Caki2 (cell line): ENCODE measurements around the gene NGRN. TPM values are rescaled to one million over a fixed set of nuclear protein-coding genes. Genes with fewer than 3 reads are reported as not detected.
"Not testable (repeated sequence)": the region's sequence is repeated elsewhere in the genome, so short reads cannot be mapped to it uniquely, and the experiment has no call there.

Experiments
- DNase-seq: peaks from one replicate; pipeline ENCODE4 v3.0.0-alpha.2; 2015; ENCODE audit warnings: low read depth
- in situ Hi-C: cut with HindIII; loops from 2 replicates; pipeline ENCODE4 v1.10.0; 2016; ENCODE audit warnings: low sequenced_read_pairs, low pct_unique_long_range_greater_than_20kb, mixed read lengths
- total RNA-seq: library from RNA; depleted of rRNA; stranded (reverse); fragments of >200 nt; shearing (Covaris generic); gene quantifications from 2 replicates; pipeline ENCODE4 v1.2.3, GENCODE V29; 2014; ENCODE audit warnings: low replicate concordance

The NGRN gene
- total RNA-seq, 1 experiment from 2014 or later = 149 TPM

GRCh38 chr15:90268415-90268814 lies 2.9 kb downstream of the NGRN start:
- DNase-seq = no peak
- in situ Hi-C loops = no loop called here

GRCh38 chr15:90270502-90271150 lies 5.2 kb downstream of the NGRN start:
- no peak for DNase-seq
- in situ Hi-C loops = no loop called here

- in situ Hi-C loops = no loop called here
- no peak for DNase-seq
These were observed 6.1 kb downstream of the NGRN start for GRCh38 chr15:90271459-90272166.

GRCh38 chr15:90278467-90278866 lies 13.0 kb downstream of the NGRN start:
- DNase-seq, in situ Hi-C loops: not testable (repeated sequence)

- DNase-seq = not testable (repeated sequence)
These were observed 15.3 kb downstream of the NGRN start for GRCh38 chr15:90280743-90281142.

GRCh38 chr15:90281637-90282036 lies 16.2 kb downstream of the NGRN start:
- DNase-seq, in situ Hi-C loops: not testable (repeated sequence)

More at GRCh38 chr15:90280743-90281142, 15.3 kb downstream of the NGRN start:
- in situ Hi-C loops = not testable (repeated sequence)

GRCh38 chr15:90286678-90287077 lies 21.2 kb downstream of the NGRN start:
- in situ Hi-C loops = no loop called here
- DNase-seq = peak; percentile 37

GRCh38 chr15:90287101-90287500 lies 21.6 kb downstream of the NGRN start:
- DNase-seq = no peak
- in situ Hi-C loops = no loop called here

GRCh38 chr15:90287946-90288345 lies 22.5 kb downstream of the NGRN start:
- in situ Hi-C loops = no loop called here
- no peak for DNase-seq

- in situ Hi-C loops = no loop called here
- peak; percentile 93 for DNase-seq
These were observed 26.3 kb downstream of the NGRN start for GRCh38 chr15:90291679-90292356.

- in situ Hi-C loops = not testable (repeated sequence)
- peak; percentile 71 for DNase-seq
These were observed 27.8 kb downstream of the NGRN start for GRCh38 chr15:90293040-90293810.

- no peak for DNase-seq
- in situ Hi-C loops = no loop called here
These were observed 28.7 kb downstream of the NGRN start for GRCh38 chr15:90294159-90294558.

GRCh38 chr15:90294601-90295269 lies 29.3 kb downstream of the NGRN start:
- in situ Hi-C loops = no loop called here
- no peak for DNase-seq

- no peak for DNase-seq
- in situ Hi-C loops = no loop called here
These were observed 29.8 kb downstream of the NGRN start for GRCh38 chr15:90295270-90295648.

- in situ Hi-C loops, DNase-seq: not testable (repeated sequence)
These were observed 30.9 kb downstream of the NGRN start for GRCh38 chr15:90296316-90296884.

- no peak for DNase-seq
- in situ Hi-C loops = no loop called here
These were observed 31.5 kb downstream of the NGRN start for GRCh38 chr15:90297021-90297420.

- in situ Hi-C loops = no loop called here
These were observed 35.1 kb downstream of the NGRN start for GRCh38 chr15:90300541-90300940.

More at GRCh38 chr15:90300541-90300940, 35.1 kb downstream of the NGRN start:
- no peak for DNase-seq
